Measurements from ENCODE around the gene SUCLG1.

- TF ChIP-seq POLR2A (IDR thresholded peaks at IDR 0.05; ENCODE audit: low read length) (no peak), GATA1 (IDR thresholded peaks at IDR 0.05; ENCODE audit: low read depth, low read length) (no peak)
Measured at GRCh38 chr2:84460670-84461069, 1.6 kb upstream of the SUCLG1 start.

Measured in erythroblast (primary cell).